Measurements from ENCODE around the gene SLC4A1AP.
A peak's percentile ranks its signal among the peaks of the same experiment; 100 is the strongest.

DNA sequence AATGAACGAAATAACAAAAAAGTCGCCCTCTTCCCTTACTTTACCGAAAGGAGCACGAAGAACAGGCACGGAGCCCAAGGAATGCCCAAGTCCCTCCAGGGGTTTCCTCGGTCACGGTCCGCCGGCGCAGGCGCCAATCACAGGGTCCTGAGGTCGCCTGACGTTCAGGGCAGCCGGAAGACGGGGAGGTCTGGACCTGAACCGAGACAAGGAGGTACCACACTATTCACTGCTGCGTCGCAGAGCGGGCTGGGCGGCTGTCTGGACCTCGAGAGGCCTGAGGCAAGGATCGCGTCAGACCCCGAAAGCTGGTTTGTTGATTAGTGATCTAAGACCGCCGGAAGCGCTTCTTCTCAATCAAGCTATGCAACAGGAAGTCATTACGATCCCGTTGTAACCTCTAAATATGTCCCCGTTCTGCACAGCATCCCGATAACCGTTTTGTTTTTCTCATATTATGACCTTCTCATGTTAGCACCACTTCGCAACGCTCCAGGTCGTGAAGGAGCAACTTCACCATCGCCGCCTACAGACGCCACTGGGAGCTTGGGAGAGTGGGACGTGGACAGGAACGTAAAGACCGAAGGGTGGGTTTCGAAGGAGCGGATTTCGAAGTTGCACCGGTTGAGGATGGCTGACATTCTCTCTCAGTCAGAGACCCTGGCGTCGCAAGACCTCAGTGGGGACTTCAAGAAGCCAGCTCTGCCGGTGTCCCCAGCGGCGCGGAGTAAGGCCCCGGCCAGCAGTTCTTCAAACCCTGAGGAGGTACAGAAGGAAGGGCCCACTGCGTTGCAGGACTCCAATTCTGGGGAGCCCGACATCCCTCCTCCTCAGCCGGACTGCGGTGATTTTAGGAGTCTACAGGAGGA is at the start of gene SLC4A1AP, which contains the start of gene SUPT7L:
- TF ChIP-seq CTBP1 (IDR thresholded peaks at IDR 0.05; ENCODE audit: borderline replicate concordance) (peak; percentile 99), FOXA1 (IDR thresholded peaks at IDR 0.05) (no peak), SP1 (IDR thresholded peaks at IDR 0.05) (no peak), ARNT (IDR thresholded peaks at IDR 0.05) (no peak), NFRKB (IDR thresholded peaks at IDR 0.05) (peak; percentile 96), FOXK2 (IDR thresholded peaks at IDR 0.05) (peak; percentile 73; the same call in 1 of the 2 replicates), BHLHE40 (IDR thresholded peaks at IDR 0.05; ENCODE audit: borderline replicate concordance) (no peak), ELF4 (IDR thresholded peaks at IDR 0.05) (peak; percentile 77)
